Superior temporal gyrus (tissue), 1 donor: ENCODE results near the gene CGNL1.

Experiments used
- DNase-seq: peaks from one replicate; pipeline ENCODE4 v3.0.0-alpha.2; 2016; ENCODE audit errors: extremely low spot score

The CGNL1 gene

DNA sequence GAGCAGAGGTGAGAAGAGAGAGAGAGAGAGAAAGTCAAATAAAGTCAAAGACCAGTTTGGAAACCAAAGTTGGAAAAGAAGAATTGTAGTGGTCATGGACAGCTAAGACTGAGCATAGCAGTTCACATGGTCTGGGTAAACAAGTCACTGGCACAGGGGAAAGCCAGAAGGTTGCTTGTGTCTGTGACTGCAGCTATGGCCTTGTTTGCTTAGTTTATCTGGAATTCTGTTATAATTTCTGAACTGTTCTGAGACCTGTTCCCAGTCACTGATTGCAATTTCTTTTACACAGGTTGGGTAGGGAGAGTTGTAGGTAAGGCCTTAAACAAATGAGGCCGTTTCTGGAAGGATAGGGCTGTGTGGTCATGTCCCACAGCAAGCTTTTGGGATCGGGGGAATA is 172.0 kb downstream of the CGNL1 start:
- DNase-seq: no peak

DNA sequence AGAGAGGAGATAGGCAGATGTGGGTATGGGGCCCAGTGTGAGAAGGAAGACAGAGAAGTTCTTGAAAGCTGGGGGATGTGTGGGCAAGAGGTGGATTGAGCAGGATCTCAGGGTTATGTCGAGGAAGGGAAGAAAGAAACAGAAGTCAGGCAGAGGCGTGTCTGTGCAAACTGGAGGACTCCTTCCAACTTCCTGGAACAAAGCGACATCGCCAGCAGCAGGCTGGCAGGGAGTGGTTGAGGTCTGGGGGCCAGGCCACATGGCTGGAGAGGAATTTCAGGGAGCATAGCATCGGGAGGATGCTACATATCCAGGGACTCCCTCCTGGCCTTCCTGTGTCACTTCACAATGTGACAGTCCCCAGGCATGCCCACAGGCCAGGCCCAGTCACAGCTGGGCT is 172.5 kb downstream of the CGNL1 start:
- no peak for DNase-seq

DNA sequence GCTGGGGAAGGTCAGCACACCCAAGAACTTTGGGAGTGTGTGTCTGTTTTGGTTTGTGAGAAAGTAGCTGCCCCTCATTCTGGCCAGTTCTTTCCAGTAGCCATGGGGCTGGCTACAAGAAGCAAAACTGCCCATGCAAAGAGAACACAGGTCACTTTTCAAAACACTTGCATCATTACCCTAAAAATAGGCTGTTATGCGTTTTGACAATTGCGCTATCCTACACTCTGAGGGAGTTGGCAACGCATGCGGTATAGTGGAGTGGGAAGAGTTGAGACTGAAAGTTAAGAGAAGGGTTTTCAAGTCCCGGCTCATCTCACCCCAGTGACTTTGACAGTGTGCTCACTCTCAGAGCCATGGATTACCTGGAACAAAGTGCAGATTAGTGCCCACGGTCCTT is 173.6 kb downstream of the CGNL1 start:
- no peak for DNase-seq

DNA sequence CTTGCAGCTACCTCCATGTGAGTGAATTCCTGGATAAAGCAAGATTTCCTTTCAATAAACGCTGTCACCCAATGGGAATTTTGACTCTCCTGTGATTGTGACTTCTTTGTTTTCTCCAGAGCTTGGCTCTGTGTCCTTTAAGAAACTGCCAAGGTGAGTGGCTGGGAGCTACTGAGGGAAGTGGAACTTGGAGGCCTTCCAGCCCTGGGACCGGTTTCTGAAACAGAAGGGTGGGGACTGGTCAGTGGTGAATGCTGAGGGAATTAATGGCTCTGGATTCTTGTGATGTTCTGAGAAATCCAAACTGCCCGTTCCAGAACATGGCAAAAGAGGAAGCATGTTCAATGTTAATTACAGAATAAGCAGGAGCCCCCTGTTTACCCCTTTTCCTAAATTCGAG is 174.3 kb downstream of the CGNL1 start:
- peak; percentile 21 for DNase-seq

DNA sequence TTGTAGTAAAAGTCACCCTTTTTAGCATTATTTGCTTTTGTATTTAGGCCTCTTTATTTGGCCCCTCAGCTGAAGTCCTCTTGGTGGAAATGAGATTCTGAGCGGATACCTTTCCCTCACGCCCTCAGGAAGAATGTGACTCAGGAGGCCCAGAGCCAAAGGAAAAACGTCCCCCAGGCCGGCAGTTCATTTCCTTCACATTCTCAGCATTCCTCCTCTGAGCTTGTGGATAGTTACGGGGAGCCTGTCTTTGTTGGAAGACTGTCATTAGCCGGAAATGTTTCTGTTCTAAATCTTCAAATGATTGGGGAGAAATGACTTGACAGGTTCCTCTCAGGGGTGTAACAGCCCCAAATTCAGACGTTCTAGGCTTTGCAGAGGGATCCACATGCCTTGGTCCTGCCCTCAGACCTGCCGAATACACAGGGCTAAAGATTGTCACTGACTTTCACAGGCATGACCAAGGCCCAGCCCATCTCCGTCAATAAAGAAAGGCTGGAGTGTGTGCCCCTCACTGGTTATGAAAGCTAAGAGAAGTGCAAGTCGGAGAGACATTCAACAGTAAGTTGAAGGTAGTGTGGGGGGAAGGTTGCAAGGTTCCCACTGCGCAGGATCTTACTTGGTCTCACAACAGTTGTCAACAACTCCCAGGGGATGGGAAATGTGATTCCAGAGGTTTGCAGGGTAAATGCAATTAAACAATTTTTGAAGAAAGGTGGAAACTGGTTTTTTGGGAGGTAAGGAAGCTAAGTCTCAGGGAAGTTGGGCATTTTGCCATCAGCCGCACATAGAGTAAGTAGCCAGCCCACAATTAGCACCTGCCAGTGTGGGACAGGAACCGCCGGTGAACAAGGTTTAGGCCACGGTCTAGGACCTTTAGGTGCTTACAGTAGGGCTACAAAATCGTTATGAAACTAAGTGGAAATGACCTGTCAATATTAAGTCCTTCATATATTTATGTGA is 175.7 kb downstream of the CGNL1 start:
- DNase-seq: no peak

DNA sequence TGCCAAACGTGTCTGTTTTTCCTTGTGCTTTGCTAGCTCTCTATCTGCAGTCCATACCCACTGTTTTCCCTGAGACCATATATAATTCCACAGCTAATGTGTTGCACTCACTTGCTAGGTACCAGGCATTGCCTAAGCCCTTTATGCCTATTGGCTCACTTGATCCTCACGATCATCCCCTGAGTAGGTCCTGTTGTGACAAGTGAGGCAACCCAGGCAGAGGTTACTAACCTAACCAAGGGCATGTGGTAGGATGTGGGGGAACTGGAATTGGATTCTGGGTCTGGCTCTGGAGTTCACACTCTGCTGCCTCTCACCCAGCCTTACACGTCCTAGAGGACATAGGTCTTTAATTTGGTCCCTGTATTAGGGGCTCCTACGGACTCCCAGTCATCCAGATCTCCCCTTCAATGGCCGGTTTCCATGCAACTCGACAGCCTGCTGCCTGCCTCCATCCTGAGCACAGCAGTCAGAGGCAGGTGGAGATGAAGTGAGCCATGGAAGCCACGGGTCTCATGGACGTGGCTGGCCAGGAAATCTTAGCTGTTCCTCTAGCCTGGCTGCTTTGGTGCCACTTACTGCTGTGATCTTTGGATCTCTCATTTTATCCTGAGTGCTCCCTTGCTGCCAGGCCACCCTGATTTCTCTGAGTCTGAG is 176.5 kb downstream of the CGNL1 start:
- no peak for DNase-seq

GRCh38 chr15:57553526-57553925 is 177.2 kb downstream of the CGNL1 start:
- no peak for DNase-seq

GRCh38 chr15:57554063-57554811 is 177.9 kb downstream of the CGNL1 start:
- DNase-seq: no peak

DNA sequence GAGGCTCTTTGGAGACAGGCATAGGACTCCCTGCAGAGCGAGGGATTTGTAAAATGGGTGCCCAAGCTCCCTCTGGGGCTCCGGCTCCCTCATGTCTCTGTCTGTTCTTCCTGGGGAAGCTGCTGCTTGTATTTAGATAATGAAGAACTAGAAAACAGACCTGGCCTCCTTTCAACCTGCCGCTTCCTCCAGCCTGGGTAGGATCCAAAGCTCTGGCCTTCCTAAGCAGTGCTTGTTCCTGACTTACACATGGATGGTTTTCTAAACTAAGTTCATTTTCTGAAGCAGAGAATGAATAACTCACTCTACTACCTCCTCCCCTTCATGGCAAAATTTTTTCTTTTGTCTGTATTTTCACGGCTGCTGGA is 178.5 kb downstream of the CGNL1 start:
- DNase-seq: no peak

GRCh38 chr15:57555270-57555669 is 179.0 kb downstream of the CGNL1 start:
- DNase-seq: no peak

DNA sequence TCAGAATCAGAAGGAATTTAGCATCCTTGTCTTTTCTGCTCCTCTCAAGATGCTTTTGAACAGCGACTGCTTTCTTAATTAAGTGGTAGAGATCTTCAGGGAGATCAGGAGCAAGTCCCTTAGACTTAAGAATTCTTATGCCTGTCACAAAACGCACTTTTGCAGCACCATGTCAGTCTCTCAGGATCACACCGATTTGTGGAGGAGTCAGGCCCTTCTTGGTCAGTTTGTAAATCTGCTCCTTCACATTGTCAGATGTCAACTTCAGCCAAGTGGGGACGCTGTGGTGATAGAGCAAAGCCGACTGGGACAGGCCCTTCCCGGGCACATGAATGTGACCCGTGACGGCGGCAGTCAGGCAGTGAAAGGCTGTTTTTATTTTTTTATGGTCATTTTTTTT is 179.7 kb downstream of the CGNL1 start:
- DNase-seq: no peak

GRCh38 chr15:57557267-57557666 is 181.0 kb downstream of the CGNL1 start:
- DNase-seq: no peak

GRCh38 chr15:57557810-57558209 is 181.5 kb downstream of the CGNL1 start:
- no peak for DNase-seq

DNA sequence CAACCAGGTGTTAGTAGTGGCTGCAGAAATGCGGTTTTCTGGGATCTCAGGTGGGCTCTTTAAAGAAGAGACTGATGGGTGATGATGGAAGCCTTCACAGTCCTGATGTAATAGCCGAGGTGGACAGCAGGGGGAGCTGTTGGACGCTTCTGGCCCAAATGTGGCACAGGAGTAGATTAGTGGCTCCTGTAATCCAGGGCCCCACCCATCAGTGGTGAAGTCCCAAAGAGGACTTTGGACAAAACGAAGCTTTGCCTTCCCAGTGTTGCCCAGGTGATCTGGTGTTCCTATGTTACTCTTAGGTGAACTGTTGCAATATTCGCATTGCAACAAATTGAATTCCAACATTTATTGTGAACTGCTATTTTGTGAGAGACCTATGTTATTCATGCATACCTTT is 183.6 kb downstream of the CGNL1 start:
- peak; percentile 69 for DNase-seq

GRCh38 chr15:57561041-57561711 is 184.9 kb downstream of the CGNL1 start:
- peak; percentile 85 for DNase-seq

DNA sequence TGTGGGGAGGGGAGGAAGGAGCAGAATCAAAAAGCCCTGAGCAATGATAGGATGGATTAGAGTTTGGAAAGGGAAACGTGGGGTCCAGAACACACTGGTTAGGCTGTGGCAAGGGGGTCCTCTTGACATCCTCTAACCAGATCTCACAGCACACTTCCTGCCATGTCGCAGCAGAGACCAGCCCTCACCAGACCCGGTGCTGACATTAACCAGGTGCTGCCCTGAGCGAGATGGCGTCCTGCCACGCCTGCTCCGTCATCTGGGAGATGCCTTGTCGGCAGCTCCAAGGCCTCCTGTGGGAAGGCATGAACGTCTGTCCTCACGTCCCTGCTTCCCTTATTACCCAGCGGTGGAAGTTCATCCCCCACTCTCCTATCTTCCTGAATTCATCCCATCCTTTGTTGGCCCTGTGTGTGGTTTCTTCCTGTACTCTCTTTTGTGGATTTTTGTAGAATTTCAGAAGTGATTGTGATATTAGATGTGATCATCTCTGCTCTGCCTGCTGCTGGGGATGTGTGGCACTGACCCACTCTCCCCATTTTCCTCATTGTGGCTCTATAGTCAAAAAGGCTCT is 186.0 kb downstream of the CGNL1 start:
- DNase-seq: no peak

GRCh38 chr15:57563416-57563815 is 187.1 kb downstream of the CGNL1 start:
- no peak for DNase-seq

GRCh38 chr15:57565311-57565710 is 189.0 kb downstream of the CGNL1 start:
- no peak for DNase-seq

GRCh38 chr15:57566834-57567233 is 190.5 kb downstream of the CGNL1 start:
- no peak for DNase-seq

GRCh38 chr15:57567891-57568290 is 191.6 kb downstream of the CGNL1 start:
- DNase-seq: no peak

DNA sequence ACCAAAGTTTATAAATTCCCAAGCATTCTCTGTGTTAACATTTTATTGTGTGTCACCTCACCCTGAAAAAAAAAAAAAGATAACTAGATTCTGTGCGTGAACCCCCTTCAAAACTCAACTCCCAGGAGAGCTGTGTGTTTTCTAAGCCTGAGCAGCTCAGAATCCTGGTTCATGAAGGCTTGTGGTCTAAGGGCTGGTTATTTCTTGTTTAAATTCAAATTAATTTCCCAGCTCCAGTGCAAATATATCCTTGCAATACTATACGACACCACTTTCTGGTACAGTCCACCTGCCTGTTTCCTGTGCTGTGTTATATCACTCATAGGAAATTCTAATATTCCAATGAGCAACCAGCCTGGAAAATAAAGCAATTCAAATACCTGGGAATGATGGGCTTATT is 192.0 kb downstream of the CGNL1 start:
- no peak for DNase-seq

DNA sequence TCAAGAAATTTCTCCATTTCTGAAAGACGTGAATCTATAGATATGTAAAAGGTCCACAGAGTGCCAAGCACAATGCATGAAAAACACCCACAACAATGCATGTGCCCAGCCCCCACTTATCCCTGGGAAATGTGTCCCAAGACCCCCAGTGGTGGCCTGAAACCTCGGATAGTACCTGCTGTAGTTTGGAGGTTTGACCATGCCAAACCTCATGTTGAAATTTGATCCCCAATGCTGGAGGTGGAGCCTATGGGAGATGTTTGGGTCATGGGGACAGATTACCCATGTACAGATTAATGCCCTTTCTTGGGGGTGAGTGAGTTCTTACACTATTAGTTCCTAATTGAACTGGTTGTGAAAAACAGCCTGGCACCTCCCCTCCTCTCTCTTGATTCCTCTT is 194.0 kb downstream of the CGNL1 start:
- no peak for DNase-seq
